H1 (cell line): Measurements from ENCODE around the gene EIF4E3. TPM values are rescaled to one million over a fixed set of nuclear protein-coding genes. Genes with fewer than 3 reads are reported as not detected.

ENCODE experiments used
- CTCF ChIA-PET: fragments of 300-600 bp; sonication (Branson Sonifier 250); formaldehyde crosslinking; loops from one replicate; lab custom pipeline; 2021; ENCODE audit not compliant: partially characterized antibody; lab: Charles Lee
- POLR2A ChIA-PET: fragments of 300-600 bp; sonication (Branson Sonifier 250); formaldehyde crosslinking; loops from one replicate; lab custom pipeline; 2021; ENCODE audit warnings: inconsistent platforms; ENCODE audit not compliant: partially characterized antibody; lab: Charles Lee
- DNase-seq, 2 experiments: peaks; one replicate each; pipeline versions ENCODE4 v3.0.0 to v3.0.0-alpha.2; 2010 to 2022; ENCODE audit warnings: low spot score in 2 of 2, low read depth in 1 of 2, mixed read lengths in 1 of 2
- FAIRE-seq: peaks from 2 replicates; lab custom pipeline; 2011; peaks lifted over from hg19 to GRCh38; lab: Jason Lieb, UNC
- H2AFZ ChIP-seq: 2 replicates; pipeline ENCODE4 v1.8.1; 2012; ENCODE audit warnings: low read length, inconsistent platforms
- H2AK5ac ChIP-seq: 2 replicates; pipeline ENCODE4 v1.6.1; 2013; ENCODE audit warnings: low read depth, low read length
- H2BK120ac ChIP-seq: replicated peaks from 2 replicates; pipeline ENCODE3; 2013; ENCODE audit warnings: low read depth, low read length, inconsistent platforms
- H2BK12ac ChIP-seq: 2 replicates; pipeline ENCODE4 v1.6.1; 2013; ENCODE audit warnings: low read depth, low read length
- H2BK15ac ChIP-seq: 2 replicates; pipeline ENCODE4 v1.6.1; 2013; ENCODE audit warnings: low read length
- H2BK20ac ChIP-seq: 2 replicates; pipeline ENCODE4 v1.6.1; 2013; ENCODE audit warnings: low read length
- H2BK5ac ChIP-seq: 2 replicates; pipeline ENCODE4 v1.6.1; 2013; ENCODE audit warnings: low read depth, low read length
- H3K14ac ChIP-seq: 2 replicates; pipeline ENCODE4 v1.6.1; 2013; ENCODE audit warnings: inconsistent platforms; ENCODE audit not compliant: insufficient read length
- H3K18ac ChIP-seq: 2 replicates; pipeline ENCODE4 v1.6.1; 2013; ENCODE audit warnings: low read length; ENCODE audit errors: extremely low read depth
- H3K23ac ChIP-seq: 2 replicates; pipeline ENCODE4 v1.6.1; 2013; ENCODE audit warnings: inconsistent platforms; ENCODE audit not compliant: insufficient read length
- H3K23me2 ChIP-seq: 2 replicates; pipeline ENCODE4 v1.6.1; 2013; ENCODE audit warnings: low read depth, low read length
- H3K27ac ChIP-seq: 2 replicates; pipeline ENCODE4 v1.6.1; 2011; ENCODE audit warnings: low read depth, low read length, inconsistent platforms
- H3K27me3 ChIP-seq, 4 experiments: replicated peaks in 1 of 4; 1 replicate in 1 of 4; 2 replicates in 3 of 4; pipeline versions ENCODE4 v1.6.1 to v1.8.1; 2011 to 2013; ENCODE audit warnings: low read length in 3 of 4, mild to moderate bottlenecking in 3 of 4, inconsistent platforms in 2 of 4, mixed read lengths in 2 of 4, moderate library complexity in 1 of 4; ENCODE audit not compliant: control insufficient read depth in 3 of 4, insufficient read depth in 3 of 4; ENCODE audit errors: extremely low read depth in 1 of 4
- H3K36me3 ChIP-seq, 4 experiments: 2 replicates each; pipeline versions ENCODE4 v1.6.1 to v1.8.1; 2011 to 2013; ENCODE audit warnings: mild to moderate bottlenecking in 4 of 4, low read length in 3 of 4, moderate library complexity in 2 of 4, control low read depth in 1 of 4, inconsistent platforms in 1 of 4; ENCODE audit not compliant: insufficient read depth in 4 of 4, control insufficient read depth in 2 of 4
- H3K4ac ChIP-seq: replicated peaks from 2 replicates; pipeline ENCODE3; 2013; ENCODE audit warnings: low read length, low read depth, mixed read lengths, inconsistent platforms; ENCODE audit not compliant: insufficient read length
- H3K4me1 ChIP-seq, 4 experiments: replicated peaks in 1 of 4; 1 replicate in 1 of 4; 2 replicates in 3 of 4; pipeline versions ENCODE4 v1.6.1 to v1.8.1; 2011 to 2013; ENCODE audit warnings: low read length in 3 of 4, inconsistent platforms in 2 of 4, mixed read lengths in 1 of 4; ENCODE audit not compliant: insufficient read depth in 4 of 4, control insufficient read depth in 3 of 4
- H3K4me2 ChIP-seq, 2 experiments: 2 replicates each; pipeline versions ENCODE4 v1.6.1 to v1.8.1; 2011 to 2013; ENCODE audit warnings: low read depth in 2 of 2, low read length in 2 of 2, control low read depth in 1 of 2, inconsistent platforms in 1 of 2, mild to moderate bottlenecking in 1 of 2; ENCODE audit not compliant: insufficient read depth in 1 of 2
- H3K4me3 ChIP-seq, 4 experiments: fragments of 200-600, 300-600 bp in 1 of 4; sonication (generic), shearing (Covaris generic), sonication (Bioruptor Twin) in 1 of 4; 2 replicates each; pipeline versions ENCODE4 v1.5.1 to v1.8.1; 2011 to 2016; ENCODE audit warnings: low read length in 4 of 4, low read depth in 3 of 4, control low read depth in 2 of 4, inconsistent platforms in 2 of 4, mild to moderate bottlenecking in 2 of 4, mixed read lengths in 1 of 4, moderate library complexity in 1 of 4; ENCODE audit not compliant: insufficient read depth in 2 of 4; ENCODE audit errors: extremely low read depth in 1 of 4
- H3K56ac ChIP-seq: replicated peaks from 2 replicates; pipeline ENCODE3; 2013; ENCODE audit warnings: low read depth, mild to moderate bottlenecking, mixed read lengths, low read length, inconsistent platforms; ENCODE audit not compliant: insufficient read length
- H3K79me1 ChIP-seq: 2 replicates; pipeline ENCODE4 v1.6.1; 2013; ENCODE audit warnings: low read depth, low read length, control low read depth
- H3K79me2 ChIP-seq, 2 experiments: 2 replicates each; pipeline versions ENCODE4 v1.6.1 to v1.8.1; 2012 to 2013; ENCODE audit warnings: low read length in 2 of 2, mild to moderate bottlenecking in 2 of 2, inconsistent platforms in 1 of 2; ENCODE audit not compliant: insufficient read depth in 2 of 2, control insufficient read depth in 1 of 2
- H3K9ac ChIP-seq, 4 experiments: replicated peaks in 1 of 4; 1 replicate in 1 of 4; 2 replicates in 3 of 4; pipeline versions ENCODE4 v1.6.1 to v1.8.1; 2011 to 2013; ENCODE audit warnings: low read depth in 3 of 4, low read length in 3 of 4, control low read depth in 2 of 4, mild to moderate bottlenecking in 2 of 4, moderate library complexity in 2 of 4, inconsistent platforms in 1 of 4; ENCODE audit errors: extremely low read depth in 1 of 4
- H3K9me3 ChIP-seq, 2 experiments: 2 replicates each; pipeline versions ENCODE4 v1.6.1 to v1.8.1; 2012 to 2013; ENCODE audit warnings: mild to moderate bottlenecking in 2 of 2, moderate library complexity in 2 of 2, control low read depth in 1 of 2, inconsistent platforms in 1 of 2, low read depth in 1 of 2, low read length in 1 of 2, mixed read lengths in 1 of 2; ENCODE audit not compliant: insufficient read depth in 2 of 2
- H4K20me1 ChIP-seq, 2 experiments: replicated peaks in 1 of 2; 2 replicates each; pipeline versions ENCODE3 to v1.8.1; 2011 to 2013; ENCODE audit warnings: inconsistent platforms in 2 of 2, low read length in 2 of 2, mild to moderate bottlenecking in 1 of 2; ENCODE audit not compliant: insufficient read depth in 2 of 2, control insufficient read depth in 1 of 2
- H4K5ac ChIP-seq: 2 replicates; pipeline ENCODE4 v1.6.1; 2013; ENCODE audit warnings: low read length, low read depth, mixed read lengths, inconsistent platforms; ENCODE audit not compliant: insufficient read length
- H4K8ac ChIP-seq: 2 replicates; pipeline ENCODE4 v1.8.0; 2013; ENCODE audit warnings: mild to moderate bottlenecking, moderate library complexity, low read length, inconsistent platforms; ENCODE audit not compliant: insufficient read depth; ENCODE audit errors: extremely low read depth
- H4K91ac ChIP-seq: replicated peaks from 2 replicates; pipeline ENCODE3; 2013; ENCODE audit warnings: low read length, mixed read lengths, inconsistent platforms; ENCODE audit not compliant: insufficient read length
- ATF2 ChIP-seq: IDR thresholded peaks from 2 replicates; pipeline ENCODE4 v1.6.1; 2012; ENCODE audit warnings: low read length, inconsistent platforms
- CTCF ChIP-seq, 3 experiments: IDR thresholded peaks; 1 replicate in 2 of 3; 2 replicates in 1 of 3; pipeline versions ENCODE4 v1.5.1 to v1.6.1; 2011; ENCODE audit warnings: low read length in 3 of 3, mild to moderate bottlenecking in 3 of 3, inconsistent platforms in 2 of 3, low read depth in 1 of 3, moderate library complexity in 1 of 3; ENCODE audit not compliant: insufficient read depth in 1 of 3; ENCODE audit errors: control extremely low read depth in 1 of 3
- POLR2A ChIP-seq, 2 experiments: IDR thresholded peaks; 1 replicate in 1 of 2; 2 replicates in 1 of 2; pipeline ENCODE4 v1.6.1; 2011; ENCODE audit warnings: low read depth in 2 of 2, low read length in 2 of 2, mild to moderate bottlenecking in 2 of 2; ENCODE audit errors: control extremely low read depth in 1 of 2
- RAD21 ChIP-seq, 2 experiments: IDR thresholded peaks in 1 of 2; conservative IDR thresholded peaks in 1 of 2; 2 replicates each; pipeline ENCODE4 v1.6.1; 2011; ENCODE audit warnings: low read depth in 2 of 2, low read length in 2 of 2, improper control_type of control experiment in 1 of 2, inconsistent platforms in 1 of 2, mild to moderate bottlenecking in 1 of 2, moderate library complexity in 1 of 2
- RBBP5 ChIP-seq: IDR thresholded peaks from 2 replicates; pipeline ENCODE4 v1.7.1; 2012; ENCODE audit warnings: low read depth, mild to moderate bottlenecking, inconsistent platforms, low read length, moderate library complexity, borderline replicate concordance
- RXRA ChIP-seq: IDR thresholded peaks from 2 replicates; pipeline ENCODE4 v1.6.1; 2011; ENCODE audit warnings: low read depth, mild to moderate bottlenecking, low read length, moderate library complexity; ENCODE audit not compliant: insufficient read depth
- SP1 ChIP-seq: IDR thresholded peaks from 2 replicates; pipeline ENCODE4 v1.6.1; 2011; ENCODE audit warnings: low read depth, low read length
- SRF ChIP-seq: IDR thresholded peaks from 2 replicates; pipeline ENCODE4 v1.6.1; 2011; ENCODE audit warnings: mild to moderate bottlenecking, low read depth, low read length, moderate library complexity
- WGBS, 2 experiments: shearing (Covaris generic) in 1 of 2; methylation state at CpG; one replicate each; pipeline versions ENCODE4 v1.1.6 to v1.1.7; 2013 to 2015; ENCODE audit warnings: low lambda C conversion rate in 2 of 2, mixed read lengths in 2 of 2, inconsistent platforms in 1 of 2, low coverage in 1 of 2, missing lambda C conversion rate in 1 of 2; ENCODE audit not compliant: insufficient replicate concordance in 2 of 2, insufficient coverage in 1 of 2, insufficient read length in 1 of 2; ENCODE audit errors: extremely low coverage in 1 of 2, missing lambda C conversion rate in 1 of 2; 5-methylcytosine and 5-hydroxymethylcytosine counted together
- polyA plus RNA-seq, 7 experiments: library from polyadenylated mRNA; depleted of rRNA in 3 of 7; stranded (reverse) in 5 of 7; unstranded in 2 of 7; fragments of >200 nt in 5 of 7; fragments of 200-250 nt in 2 of 7; gene quantifications; 1 replicate in 5 of 7; 2 replicates in 1 of 7; 4 replicates in 1 of 7; pipeline versions ENCODE4 v1.2.1 to v1.2.3, GENCODE V29; 2011 to 2013; ENCODE audit warnings: missing spikeins in 2 of 7, mixed read lengths in 2 of 7
- total RNA-seq: library from RNA; stranded (reverse); fragmentation: NEBNext Ultra II Directional; extraction: Animal tissue kit (Norgen Biotek cat#: 25700); gene quantifications from 2 replicates; pipeline ENCODE4 v1.2.1, GENCODE V29; 2021

The EIF4E3 gene
- total and polyA plus RNA-seq, 2 of the 8 experiments (the other 6 are each of a cell fraction or from before 2014, with no cell fraction given), result 5.2 to 17.0 TPM

- no peaks in the 10 kb centered on the region for H3K79me1 ChIP-seq
- peaks cover 0 to 30% (median 11%) of the 10 kb centered on the region in 4 experiments; a peak in 5 of 7 replicates for H3K4me1 ChIP-seq
- no peaks in the 10 kb centered on the region for H3K9me3 ChIP-seq
- no peaks in the 10 kb centered on the region for H3K23me2 ChIP-seq
- H3K4me2 ChIP-seq, result no peak overlapping the region
- H2BK120ac ChIP-seq, result no peak overlapping the region
- no peak overlapping the region for H2BK5ac ChIP-seq
- no peak overlapping the region for H3K9ac ChIP-seq
- H3K27me3 ChIP-seq, result no peaks in the 10 kb centered on the region
- peak overlapping the region; percentile 41; the same call in 1 of the 2 replicates for H2BK12ac ChIP-seq
- no peak overlapping the region for H2BK20ac ChIP-seq
- H4K8ac ChIP-seq, result no peak overlapping the region
- H4K91ac ChIP-seq, result no peak overlapping the region
- no peak overlapping the region for H3K4me3 ChIP-seq
- H3K18ac ChIP-seq, result no peak overlapping the region
- no peak overlapping the region for H3K14ac ChIP-seq
- ChIA-PET POLR2A (no interaction called here), CTCF (interaction anchor here (0.6 to 1.4 kb wide), 4 partner anchors 9 to 647 kb away, joined by 3 to 4 read pairs (median 4); no protein-coding TSS in a partner anchor)
- H3K56ac ChIP-seq, result no peak overlapping the region
- no peak overlapping the region for H2AK5ac ChIP-seq
- no peaks in the 10 kb centered on the region for H3K36me3 ChIP-seq
- FAIRE-seq (peak; percentile 85), DNase-seq (no peak)
- no peak overlapping the region for H3K23ac ChIP-seq
- H4K5ac ChIP-seq, result no peak overlapping the region
- H4K20me1 ChIP-seq, result no peaks in the 10 kb centered on the region
- H3K79me2 ChIP-seq, result no peaks in the 10 kb centered on the region
- 62% methylated on average over 14 of the region's 14 CpGs; no CpG with 5 or more reads in 1 of the 2 experiments for WGBS, 2 experiments
- H3K27ac ChIP-seq, result no peak overlapping the region
- 0 out of 2 replicates have a peak overlapping the region, but pooled peaks have one; percentile 24 for H2AFZ ChIP-seq
- no peak overlapping the region for H3K4ac ChIP-seq
- no peak overlapping the region for H2BK15ac ChIP-seq
- TF ChIP-seq RXRA, result no peak
- no peak for TF ChIP-seq SP1
- no peak for TF ChIP-seq POLR2A (IDR thresholded peaks at IDR 0.05; ENCODE audit: control extremely low read depth in 1 of 2, low read depth in 2 of 2, low read length in 2 of 2)
- TF ChIP-seq CTCF (IDR thresholded peaks at IDR 0.05; ENCODE audit: control extremely low read depth in 1 of 3, insufficient read depth in 1 of 3, low read depth in 1 of 3, low read length in 3 of 3), result peak in 2 of 3 experiments; percentile 31 to 50; a peak in 2 of 4 replicates
- peak; percentile 79 to 81 for TF ChIP-seq RAD21 (IDR thresholded peaks at IDR 0.05 in 1 of 2, conservative IDR thresholded peaks at IDR 0.05 in 1 of 2; ENCODE audit: low read depth in 2 of 2, low read length in 2 of 2)
- no peak for TF ChIP-seq ATF2
- no peak for TF ChIP-seq SRF
- no peak for TF ChIP-seq RBBP5
These were observed 72.3 kb downstream of the EIF4E3 start for GRCh38 chr3:71652781-71653413.
